ENCODE measurements around the gene CLASP1. TPM values are rescaled to one million over a fixed set of nuclear protein-coding genes. Genes with fewer than 3 reads are reported as not detected.

Gene CLASP1
- total and polyA plus RNA-seq, 2 of the 8 experiments (the other 6 are each of a cell fraction or from before 2014, with no cell fraction given) = 7.3 to 53.9 TPM

- TF ChIP-seq CTCF (IDR thresholded peaks at IDR 0.05; ENCODE audit: control extremely low read depth in 1 of 3, insufficient read depth in 1 of 3, low read depth in 1 of 3, low read length in 3 of 3) (no peak), TEAD4 (IDR thresholded peaks at IDR 0.05; ENCODE audit: low read depth, low read length) (no peak), JUND (IDR thresholded peaks at IDR 0.05; ENCODE audit: low read length) (no peak), CHD1 (IDR thresholded peaks at IDR 0.05; ENCODE audit: low read depth, low read length) (no peak)
Observed at GRCh38 chr2:121289271-121289670, 360.0 kb downstream of the CLASP1 start (continued).

All from H1 (cell line).